Islet precursor cell (in vitro differentiated cells): Measurements from ENCODE around the gene ZZZ3.
"Not testable (repeated sequence)": the region's sequence is repeated elsewhere in the genome, so short reads cannot be mapped to it uniquely, and the experiment has no call there.

ENCODE experiments used
- DNase-seq: peaks from one replicate; pipeline ENCODE4 v3.0.0-alpha.2; 2018

The ZZZ3 gene

GRCh38 chr1:77668924-77669449 is 13.5 kb downstream of the ZZZ3 start:
- no peak for DNase-seq

DNA sequence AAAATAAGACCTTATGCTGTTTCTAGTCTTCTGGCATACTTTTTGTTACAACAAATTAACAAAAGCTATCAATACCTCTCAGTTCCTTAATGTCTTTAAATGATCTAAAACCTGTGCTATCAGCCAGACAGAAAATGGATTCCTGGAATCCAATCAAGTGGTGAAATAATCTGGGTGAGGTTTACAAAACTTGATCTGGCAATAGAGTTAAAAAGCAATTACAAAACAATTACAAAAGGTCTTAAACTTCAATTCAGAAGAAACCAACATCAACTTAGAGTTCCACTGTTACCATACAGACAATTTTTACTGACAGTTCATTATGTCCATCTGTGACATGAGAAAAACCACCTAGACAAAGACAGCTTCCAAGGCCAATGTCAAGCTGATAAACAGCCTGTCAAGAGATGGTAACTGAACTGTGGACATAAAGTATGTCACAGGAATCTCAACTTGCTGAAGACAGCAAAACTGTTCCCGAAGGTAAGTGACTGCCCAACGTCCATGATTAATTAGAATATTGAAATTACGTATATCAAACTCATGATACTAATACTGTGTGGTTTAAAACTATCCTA is 17.4 kb downstream of the ZZZ3 start:
- no peak for DNase-seq

GRCh38 chr1:77661696-77662095 is 20.8 kb downstream of the ZZZ3 start:
- no peak for DNase-seq

- DNase-seq, result no peak
Observed at GRCh38 chr1:77659879-77660593, 22.4 kb downstream of the ZZZ3 start.

DNA sequence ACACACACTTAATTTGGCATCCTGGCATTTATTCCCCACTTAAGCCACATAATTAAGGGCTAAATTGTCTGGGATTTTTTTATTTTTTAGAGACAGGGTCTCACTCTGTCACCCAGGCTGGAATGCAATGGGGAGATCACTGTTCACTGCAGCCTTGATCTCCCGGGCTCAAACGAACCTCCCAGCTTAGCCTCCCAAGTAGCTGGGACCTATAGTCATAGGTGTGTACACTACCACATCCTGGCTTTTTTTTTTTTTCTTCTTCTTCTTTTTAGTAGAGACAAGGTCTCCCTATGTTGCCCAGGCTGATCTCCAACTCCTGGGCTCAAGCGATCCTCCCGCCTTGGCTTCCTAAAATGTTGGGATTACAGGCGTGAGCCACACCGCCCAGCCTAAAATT is 24.2 kb downstream of the ZZZ3 start:
- DNase-seq, result no peak

DNA sequence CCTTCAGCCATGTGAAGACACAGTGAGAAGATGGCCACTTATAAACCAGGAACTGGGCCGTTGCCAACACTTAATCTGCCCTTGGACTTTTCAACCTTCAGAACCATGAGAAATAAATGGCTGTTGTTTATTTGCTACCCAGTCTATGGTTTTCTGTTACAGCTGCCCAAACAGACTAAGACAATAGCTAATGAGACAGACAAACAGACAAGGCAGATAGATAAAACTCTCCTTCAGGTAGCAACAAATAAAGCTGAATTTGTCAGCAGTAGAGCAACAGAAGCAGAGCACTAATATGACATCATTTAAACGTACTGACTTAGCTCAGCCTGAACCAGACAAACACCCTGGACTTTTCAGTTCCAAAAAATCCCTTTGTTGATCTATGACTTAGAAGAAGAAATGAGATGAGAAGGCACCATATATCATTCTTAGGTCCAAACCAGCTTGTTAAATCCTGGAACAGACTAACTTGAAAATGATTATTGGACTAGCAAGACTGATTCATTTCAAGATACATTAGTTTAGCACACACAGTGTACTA is 27.0 kb downstream of the ZZZ3 start:
- DNase-seq, result no peak

DNA sequence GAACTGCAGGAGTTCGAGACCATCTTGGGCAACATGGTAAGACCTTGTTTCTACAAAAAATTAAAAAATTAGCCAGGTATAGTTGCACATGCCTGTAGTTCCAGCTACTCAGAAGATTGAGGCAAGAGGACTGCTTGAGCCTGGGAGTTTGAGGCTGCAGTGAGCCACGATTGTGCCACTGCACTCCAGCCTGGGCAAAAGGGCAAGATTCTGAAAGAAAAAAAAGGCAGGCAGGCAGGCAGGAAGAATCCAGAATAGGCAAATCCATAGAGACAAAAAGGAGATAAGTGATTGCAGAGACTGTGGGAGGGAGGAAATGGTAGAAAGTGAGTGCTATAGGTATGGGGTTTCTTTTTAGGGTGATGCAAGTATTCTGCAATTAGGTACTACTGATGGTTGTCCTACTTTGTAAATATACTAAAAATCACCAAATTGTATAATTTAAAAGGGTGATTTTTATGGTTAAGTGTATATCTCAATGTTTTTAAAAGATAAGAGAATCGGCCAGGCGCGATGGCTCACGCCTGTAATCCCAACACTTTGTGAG is 29.4 kb downstream of the ZZZ3 start:
- DNase-seq, result no peak

- DNase-seq, result no peak
Observed at GRCh38 chr1:77652268-77652667, 30.2 kb downstream of the ZZZ3 start.

- DNase-seq, result no peak
Observed at GRCh38 chr1:77649127-77649526, 33.3 kb downstream of the ZZZ3 start.

DNA sequence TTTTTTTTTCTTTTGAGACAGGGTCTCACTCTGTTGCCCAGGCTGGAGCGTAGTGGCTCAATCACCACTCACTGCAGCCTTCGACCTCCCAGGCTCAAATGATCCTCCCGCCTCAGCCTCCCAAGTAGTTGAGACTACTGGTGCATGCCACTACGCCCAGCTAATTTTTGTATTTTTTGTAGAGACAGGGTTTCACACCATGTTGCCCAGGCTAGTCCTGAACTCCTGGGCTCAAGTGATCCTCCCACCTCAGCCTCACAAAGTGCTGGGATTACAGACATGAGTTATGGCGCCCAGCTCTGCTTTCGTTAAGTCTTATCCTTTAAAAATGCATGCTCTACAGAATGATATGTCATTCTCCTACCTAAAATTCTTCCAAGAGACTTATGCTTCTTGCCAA is 36.2 kb downstream of the ZZZ3 start:
- DNase-seq, result not testable (repeated sequence)

- no peak for DNase-seq
Observed at GRCh38 chr1:77643456-77643855, 39.0 kb downstream of the ZZZ3 start.

DNA sequence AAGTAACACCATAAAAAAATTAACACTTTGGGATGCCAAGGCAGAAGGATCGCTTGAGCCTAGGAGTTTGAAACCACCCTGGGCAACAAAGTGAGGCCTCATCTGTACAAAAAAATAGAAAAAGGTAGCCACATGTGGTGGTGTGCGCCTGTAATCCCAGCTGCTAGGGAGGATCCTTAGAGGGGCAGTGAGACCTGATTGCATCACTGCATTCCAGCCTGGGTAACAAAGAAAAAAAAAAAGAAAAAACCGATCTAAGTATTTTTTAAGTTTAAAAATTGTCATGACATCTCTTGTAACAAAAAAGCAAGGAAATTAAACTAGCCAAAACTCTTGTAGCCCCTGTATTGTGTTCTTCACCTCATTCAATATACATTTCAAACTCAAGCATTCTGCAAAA is 39.5 kb downstream of the ZZZ3 start:
- no peak for DNase-seq

- no peak for DNase-seq
Observed at GRCh38 chr1:77642196-77642595, 40.3 kb downstream of the ZZZ3 start.

- no peak for DNase-seq
Observed at GRCh38 chr1:77639557-77640069, 42.8 kb downstream of the ZZZ3 start.

DNA sequence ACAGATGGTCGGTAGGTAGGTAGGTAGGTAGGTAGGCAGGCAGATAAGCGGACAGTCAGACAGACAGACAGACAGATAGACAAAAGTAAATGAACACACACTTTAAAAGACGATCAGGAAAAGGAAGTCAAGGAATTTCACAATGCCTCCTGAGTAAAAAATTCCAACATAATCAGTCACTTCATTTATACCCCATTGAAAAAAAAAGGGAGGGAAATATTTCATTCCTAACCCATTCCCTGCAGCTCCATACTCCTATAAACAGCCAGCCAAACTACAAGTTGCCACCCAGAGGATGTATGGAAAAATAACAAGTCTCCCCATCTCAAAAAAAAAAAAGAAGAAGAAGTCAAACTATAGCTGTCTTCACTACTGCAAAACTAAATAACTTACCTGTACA is 43.4 kb downstream of the ZZZ3 start:
- DNase-seq, result no peak

GRCh38 chr1:77636864-77637263 is 45.6 kb downstream of the ZZZ3 start:
- DNase-seq, result no peak
